GM12874 (cell line): ENCODE results near the gene PRODH.

ENCODE experiments used
- CTCF ChIP-seq: IDR thresholded peaks from 2 replicates; pipeline ENCODE4 v1.5.1; 2011; ENCODE audit warnings: low read depth, mild to moderate bottlenecking, control low read depth, low read length, moderate library complexity; ENCODE audit not compliant: insufficient read depth

PRODH gene

GRCh38 chr22:18888115-18888514 is 48.0 kb downstream of the PRODH start:
- no peak for TF ChIP-seq CTCF
